Measurements from ENCODE around the gene TOPBP1.

DNA sequence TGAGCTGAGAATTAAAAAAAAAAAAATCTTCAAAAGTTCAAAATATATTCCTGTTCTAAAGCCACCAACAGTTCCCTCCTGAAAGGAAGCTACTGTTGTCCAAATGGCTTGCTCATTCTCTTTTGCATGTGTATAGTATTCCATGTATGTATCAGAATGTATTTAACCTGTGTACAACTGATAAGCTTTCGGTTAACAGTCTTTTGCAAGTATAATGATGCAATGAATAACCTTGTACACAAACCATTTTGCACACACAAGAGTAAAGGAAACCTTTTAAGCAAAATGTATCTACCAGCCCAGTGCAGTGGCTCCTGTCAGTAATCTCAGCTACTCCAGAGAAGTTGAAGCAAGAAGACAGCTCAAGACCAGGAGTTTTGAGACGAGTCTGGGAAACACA is 32.6 kb downstream of the TOPBP1 start:
- TF ChIP-seq, protein P1, sequence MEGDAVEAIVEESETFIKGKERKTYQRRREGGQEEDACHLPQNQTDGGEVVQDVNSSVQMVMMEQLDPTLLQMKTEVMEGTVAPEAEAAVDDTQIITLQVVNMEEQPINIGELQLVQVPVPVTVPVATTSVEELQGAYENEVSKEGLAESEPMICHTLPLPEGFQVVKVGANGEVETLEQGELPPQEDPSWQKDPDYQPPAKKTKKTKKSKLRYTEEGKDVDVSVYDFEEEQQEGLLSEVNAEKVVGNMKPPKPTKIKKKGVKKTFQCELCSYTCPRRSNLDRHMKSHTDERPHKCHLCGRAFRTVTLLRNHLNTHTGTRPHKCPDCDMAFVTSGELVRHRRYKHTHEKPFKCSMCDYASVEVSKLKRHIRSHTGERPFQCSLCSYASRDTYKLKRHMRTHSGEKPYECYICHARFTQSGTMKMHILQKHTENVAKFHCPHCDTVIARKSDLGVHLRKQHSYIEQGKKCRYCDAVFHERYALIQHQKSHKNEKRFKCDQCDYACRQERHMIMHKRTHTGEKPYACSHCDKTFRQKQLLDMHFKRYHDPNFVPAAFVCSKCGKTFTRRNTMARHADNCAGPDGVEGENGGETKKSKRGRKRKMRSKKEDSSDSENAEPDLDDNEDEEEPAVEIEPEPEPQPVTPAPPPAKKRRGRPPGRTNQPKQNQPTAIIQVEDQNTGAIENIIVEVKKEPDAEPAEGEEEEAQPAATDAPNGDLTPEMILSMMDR (conservative IDR thresholded peaks at IDR 0.05; ENCODE audit: low read depth, low read length) = no peak
- TF ChIP-seq CEBPB (IDR thresholded peaks at IDR 0.05; ENCODE audit: low read depth, low read length) (no peak), POLR2A (IDR thresholded peaks at IDR 0.05; ENCODE audit: low read depth, low read length) (no peak), RAD21 (IDR thresholded peaks at IDR 0.05; ENCODE audit: low read length) (no peak), RCOR1 (IDR thresholded peaks at IDR 0.05; ENCODE audit: insufficient replicate concordance, low read length) (no peak), MXI1 (IDR thresholded peaks at IDR 0.05; ENCODE audit: borderline replicate concordance, low read depth, low read length) (no peak), BHLHE40 (IDR thresholded peaks at IDR 0.05; ENCODE audit: low read depth, low read length) (no peak), FOS (IDR thresholded peaks at IDR 0.05; ENCODE audit: low read depth, low read length) (no peak), SMC3 (IDR thresholded peaks at IDR 0.05; ENCODE audit: low read depth, low read length) (no peak), RFX5 (IDR thresholded peaks at IDR 0.05; ENCODE audit: low read depth, low read length) (no peak)
- TF ChIP-seq, protein P2, sequence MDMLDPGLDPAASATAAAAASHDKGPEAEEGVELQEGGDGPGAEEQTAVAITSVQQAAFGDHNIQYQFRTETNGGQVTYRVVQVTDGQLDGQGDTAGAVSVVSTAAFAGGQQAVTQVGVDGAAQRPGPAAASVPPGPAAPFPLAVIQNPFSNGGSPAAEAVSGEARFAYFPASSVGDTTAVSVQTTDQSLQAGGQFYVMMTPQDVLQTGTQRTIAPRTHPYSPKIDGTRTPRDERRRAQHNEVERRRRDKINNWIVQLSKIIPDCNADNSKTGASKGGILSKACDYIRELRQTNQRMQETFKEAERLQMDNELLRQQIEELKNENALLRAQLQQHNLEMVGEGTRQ (IDR thresholded peaks at IDR 0.05; ENCODE audit: low read depth, low read length) = no peak
- TF ChIP-seq, protein P3, sequence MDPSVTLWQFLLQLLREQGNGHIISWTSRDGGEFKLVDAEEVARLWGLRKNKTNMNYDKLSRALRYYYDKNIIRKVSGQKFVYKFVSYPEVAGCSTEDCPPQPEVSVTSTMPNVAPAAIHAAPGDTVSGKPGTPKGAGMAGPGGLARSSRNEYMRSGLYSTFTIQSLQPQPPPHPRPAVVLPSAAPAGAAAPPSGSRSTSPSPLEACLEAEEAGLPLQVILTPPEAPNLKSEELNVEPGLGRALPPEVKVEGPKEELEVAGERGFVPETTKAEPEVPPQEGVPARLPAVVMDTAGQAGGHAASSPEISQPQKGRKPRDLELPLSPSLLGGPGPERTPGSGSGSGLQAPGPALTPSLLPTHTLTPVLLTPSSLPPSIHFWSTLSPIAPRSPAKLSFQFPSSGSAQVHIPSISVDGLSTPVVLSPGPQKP (IDR thresholded peaks at IDR 0.05; ENCODE audit: borderline replicate concordance, low read depth, low read length) = no peak
